Measurements from ENCODE around the gene RSPH3.

RSPH3 gene, protein sequence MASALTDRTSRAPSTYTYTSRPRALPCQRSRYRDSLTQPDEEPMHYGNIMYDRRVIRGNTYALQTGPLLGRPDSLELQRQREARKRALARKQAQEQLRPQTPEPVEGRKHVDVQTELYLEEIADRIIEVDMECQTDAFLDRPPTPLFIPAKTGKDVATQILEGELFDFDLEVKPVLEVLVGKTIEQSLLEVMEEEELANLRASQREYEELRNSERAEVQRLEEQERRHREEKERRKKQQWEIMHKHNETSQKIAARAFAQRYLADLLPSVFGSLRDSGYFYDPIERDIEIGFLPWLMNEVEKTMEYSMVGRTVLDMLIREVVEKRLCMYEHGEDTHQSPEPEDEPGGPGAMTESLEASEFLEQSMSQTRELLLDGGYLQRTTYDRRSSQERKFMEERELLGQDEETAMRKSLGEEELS

DNA sequence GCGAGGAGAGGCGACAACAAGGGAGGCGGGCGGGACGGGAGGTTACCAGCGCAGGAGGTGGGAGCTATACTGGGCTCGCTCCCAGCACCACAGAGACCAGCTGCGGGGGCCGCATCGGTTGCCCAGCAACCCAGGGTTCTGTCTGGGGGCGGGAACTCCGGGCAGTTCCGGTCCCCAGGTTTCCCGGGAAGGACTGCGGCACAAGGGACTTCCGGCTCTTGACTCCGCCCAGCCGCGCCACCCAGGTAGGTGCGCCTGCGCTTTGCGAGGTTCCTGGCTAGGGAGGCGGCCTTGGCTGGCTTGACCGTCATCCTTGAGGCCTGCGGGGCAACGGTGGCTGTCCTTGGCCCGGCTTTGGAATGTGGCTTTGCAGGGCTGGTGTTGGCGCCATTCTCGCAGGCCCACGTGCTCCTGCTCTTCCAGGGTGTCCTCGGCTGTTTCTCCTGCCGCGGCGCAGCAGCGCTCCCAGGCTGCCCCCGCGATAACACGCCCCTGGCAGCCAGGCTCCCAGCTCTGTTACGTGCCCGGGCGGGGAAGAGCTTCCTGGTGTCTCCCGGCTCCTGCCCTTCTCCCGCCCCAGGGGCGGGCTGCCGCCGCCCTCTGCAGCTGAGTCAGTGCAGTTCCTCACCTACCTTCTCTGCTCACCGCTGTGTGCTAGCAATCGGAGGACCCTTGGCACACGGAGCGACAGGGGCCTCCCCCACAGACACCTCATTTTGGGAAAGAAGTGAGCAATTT is at the start of gene RSPH3:
TSS of gene RSPH3 (minus strand) at position 537 of the 738 bp plus-strand sequence. CDS start 652 bp downstream, outside the sequence.
- in situ Hi-C loops (cut with HindIII; ENCODE audit: low sequenced_read_pairs) = no loop called here
- TF ChIP-seq, protein P1, sequence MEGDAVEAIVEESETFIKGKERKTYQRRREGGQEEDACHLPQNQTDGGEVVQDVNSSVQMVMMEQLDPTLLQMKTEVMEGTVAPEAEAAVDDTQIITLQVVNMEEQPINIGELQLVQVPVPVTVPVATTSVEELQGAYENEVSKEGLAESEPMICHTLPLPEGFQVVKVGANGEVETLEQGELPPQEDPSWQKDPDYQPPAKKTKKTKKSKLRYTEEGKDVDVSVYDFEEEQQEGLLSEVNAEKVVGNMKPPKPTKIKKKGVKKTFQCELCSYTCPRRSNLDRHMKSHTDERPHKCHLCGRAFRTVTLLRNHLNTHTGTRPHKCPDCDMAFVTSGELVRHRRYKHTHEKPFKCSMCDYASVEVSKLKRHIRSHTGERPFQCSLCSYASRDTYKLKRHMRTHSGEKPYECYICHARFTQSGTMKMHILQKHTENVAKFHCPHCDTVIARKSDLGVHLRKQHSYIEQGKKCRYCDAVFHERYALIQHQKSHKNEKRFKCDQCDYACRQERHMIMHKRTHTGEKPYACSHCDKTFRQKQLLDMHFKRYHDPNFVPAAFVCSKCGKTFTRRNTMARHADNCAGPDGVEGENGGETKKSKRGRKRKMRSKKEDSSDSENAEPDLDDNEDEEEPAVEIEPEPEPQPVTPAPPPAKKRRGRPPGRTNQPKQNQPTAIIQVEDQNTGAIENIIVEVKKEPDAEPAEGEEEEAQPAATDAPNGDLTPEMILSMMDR (IDR thresholded peaks at IDR 0.05; ENCODE audit: low read depth, low read length) = no peak
- peak within 1 kb of the TSS; percentile 90 for H3K4me3 ChIP-seq (ENCODE audit: low read depth, low read length)
- DNase-seq (ENCODE audit: low read depth, low spot score) = peak; percentile 94

DNA sequence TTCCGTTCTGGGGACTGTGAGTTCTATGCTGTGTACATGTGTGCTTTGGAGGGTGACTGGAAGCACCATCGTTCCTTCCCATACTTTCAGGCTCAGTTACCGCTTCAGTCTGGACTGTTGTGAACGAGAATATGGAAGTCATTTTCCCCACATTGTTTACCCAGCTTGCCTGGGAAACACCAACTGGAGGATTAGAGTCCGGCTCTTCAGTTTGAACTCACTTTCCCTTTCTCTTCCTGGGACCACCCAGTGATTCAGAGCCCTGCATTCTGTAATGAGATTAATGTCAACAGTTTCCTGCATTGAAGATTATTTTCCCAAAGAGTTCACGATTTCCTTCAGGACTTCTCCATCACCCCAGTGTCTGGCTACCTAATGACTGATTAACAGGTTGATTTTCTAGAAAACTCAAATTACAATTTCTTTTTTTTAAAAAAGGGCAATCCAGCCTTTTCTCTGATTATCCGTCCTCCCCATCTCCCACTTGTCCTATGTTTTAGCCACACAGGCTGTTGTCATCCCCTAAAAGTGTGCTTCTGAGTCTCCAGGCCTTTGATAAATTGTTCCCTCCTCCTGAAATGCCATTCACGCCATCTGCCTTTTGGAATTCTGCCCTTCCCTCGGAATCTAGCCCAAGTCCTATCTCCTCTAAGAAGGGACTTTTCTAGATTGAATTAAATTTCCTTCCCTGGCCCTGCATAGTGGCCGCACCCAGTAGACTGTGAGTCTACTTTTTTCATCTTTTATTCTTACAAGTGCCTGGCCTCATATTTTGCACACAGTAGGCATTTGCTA is 48.1 kb upstream of the RSPH3 start:
- DNase-seq (ENCODE audit: low read depth, low spot score) = no peak
- TF ChIP-seq, protein P1 (IDR thresholded peaks at IDR 0.05; ENCODE audit: low read depth, low read length) = no peak
- in situ Hi-C loops (cut with HindIII; ENCODE audit: low sequenced_read_pairs) = no loop called here
- H3K4me3 ChIP-seq (ENCODE audit: low read depth, low read length) = no peak overlapping the region

DNA sequence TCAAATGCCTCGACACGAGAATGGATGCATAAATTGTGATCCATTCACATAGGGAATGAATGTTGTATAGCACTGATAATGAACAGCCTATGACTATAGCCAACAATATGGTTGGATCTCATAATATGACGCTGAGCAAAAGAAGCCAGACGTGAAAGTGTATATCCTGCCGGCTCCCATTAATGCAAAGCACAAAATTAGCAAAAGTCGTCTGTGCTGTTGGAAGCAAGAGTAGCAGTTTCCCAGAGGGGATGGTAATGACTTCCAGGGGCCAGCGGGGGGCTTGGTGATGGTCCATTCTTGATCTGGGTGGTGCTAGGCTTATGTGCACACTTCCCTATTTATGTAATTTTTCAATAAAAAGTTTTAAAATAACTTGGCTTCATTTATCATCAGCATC is 45.8 kb upstream of the RSPH3 start:
- no peak for DNase-seq (ENCODE audit: low read depth, low spot score)
- TF ChIP-seq, protein P1 (IDR thresholded peaks at IDR 0.05; ENCODE audit: low read depth, low read length) = no peak
- no peak overlapping the region for H3K4me3 ChIP-seq (ENCODE audit: low read depth, low read length)
- in situ Hi-C loops (cut with HindIII; ENCODE audit: low sequenced_read_pairs) = no loop called here

DNA sequence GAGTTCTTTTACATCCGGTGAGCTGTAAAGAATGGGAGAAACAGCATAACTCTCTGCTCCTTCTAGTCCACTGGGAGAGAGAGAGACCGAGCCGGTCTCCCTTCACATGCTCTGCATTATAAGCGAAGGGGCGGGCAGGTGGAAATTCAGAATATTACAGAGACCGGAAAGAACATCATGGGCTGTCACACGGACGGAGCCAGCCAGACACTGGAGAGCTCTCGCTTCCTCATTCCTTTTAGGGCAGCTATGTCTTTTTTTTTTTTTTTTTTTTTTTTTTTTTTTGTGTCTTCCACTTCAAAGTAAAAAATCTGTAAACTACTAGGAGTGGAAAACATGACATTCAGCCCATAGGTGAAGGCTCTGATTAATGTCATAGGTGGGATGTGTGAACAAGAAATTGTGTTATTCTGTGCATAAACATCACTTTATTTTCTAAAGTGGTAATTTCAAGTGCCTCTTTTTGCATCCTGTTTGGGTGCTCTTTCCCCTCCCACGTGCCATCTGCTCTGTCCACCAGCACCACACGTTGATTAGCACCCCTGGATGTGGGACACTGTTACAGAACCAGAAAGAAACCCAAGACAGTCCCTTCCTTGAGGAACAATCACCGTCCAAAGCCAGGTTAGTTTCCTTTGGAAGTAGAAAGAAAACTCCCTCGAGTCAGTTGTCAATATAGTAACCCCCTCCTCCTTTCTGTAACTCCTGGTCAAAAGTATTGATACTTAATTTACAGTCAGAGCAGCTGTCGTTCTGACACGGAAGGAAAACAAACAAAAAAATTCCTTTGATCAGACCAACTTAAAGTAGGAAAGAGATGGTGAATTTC is 45.1 kb upstream of the RSPH3 start, which contains the start of gene TAGAP:
TSS of gene TAGAP (minus strand) at position 93 of the 829 bp plus-strand sequence. CDS start 845 bp downstream, outside the sequence.
- no peak for DNase-seq (ENCODE audit: low read depth, low spot score)
- TF ChIP-seq, protein P1 (IDR thresholded peaks at IDR 0.05; ENCODE audit: low read depth, low read length) = no peak
- H3K4me3 ChIP-seq (ENCODE audit: low read depth, low read length) = no peak within 1 kb of the TSS
- in situ Hi-C loops (cut with HindIII; ENCODE audit: low sequenced_read_pairs) = no loop called here

DNA sequence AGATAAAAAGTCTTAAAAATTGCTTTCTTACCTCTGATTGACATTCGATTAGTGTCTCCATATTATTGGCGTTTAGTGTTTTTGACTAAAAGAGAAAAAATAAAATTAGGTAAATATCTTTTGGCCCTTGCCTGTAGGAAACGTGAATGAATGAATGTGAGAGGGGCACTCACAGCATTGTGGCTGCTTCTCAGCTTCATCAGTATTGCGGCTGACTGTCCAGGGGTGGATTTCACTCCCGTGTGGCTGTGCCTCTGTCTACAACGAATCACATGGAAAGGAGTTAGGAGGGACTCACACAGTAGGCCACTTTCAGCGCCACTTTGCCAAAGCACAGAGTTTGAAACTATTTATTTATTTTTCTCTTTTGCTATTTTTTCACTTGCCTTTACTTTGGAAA is 43.9 kb upstream of the RSPH3 start:
- TF ChIP-seq, protein P1 (IDR thresholded peaks at IDR 0.05; ENCODE audit: low read depth, low read length) = no peak
- no peak for DNase-seq (ENCODE audit: low read depth, low spot score)
- H3K4me3 ChIP-seq (ENCODE audit: low read depth, low read length) = no peak overlapping the region
- in situ Hi-C loops (cut with HindIII; ENCODE audit: low sequenced_read_pairs) = no loop called here

All from astrocyte of the spinal cord (primary cell).